SK-N-SH treated with all-trans-retinoic acid at 6 μM for 48 hours (cell line): ENCODE measurements around the gene ANKUB1.
"Not testable (repeated sequence)": the region's sequence is repeated elsewhere in the genome, so short reads cannot be mapped to it uniquely, and the experiment has no call there.

Source experiments
- ATAC-seq: fragments of 200-7000 bp; cut with Tn5 transposase; 3 replicates; pipeline ENCODE4 v1.9.1; 2020; ENCODE audit warnings: mild to moderate bottlenecking, moderate library complexity
- ARNTL ChIP-seq: fragments of 450-650 bp; formaldehyde crosslinking; IDR thresholded peaks from 2 replicates; pipeline ENCODE4 v1.5.0; 2020; ENCODE audit warnings: low read depth, mild to moderate bottlenecking, moderate library complexity, borderline replicate concordance
- BACH2 ChIP-seq: fragments of 250-450 bp; sonication (Bioruptor Pico); IDR thresholded peaks from 2 replicates; pipeline ENCODE4 v1.9.0; 2021; ENCODE audit warnings: mild to moderate bottlenecking, borderline replicate concordance
- CSDC2 ChIP-seq: fragments of 250-450 bp; sonication (Bioruptor Pico); IDR thresholded peaks from 2 replicates; pipeline ENCODE4 v1.5.0; 2020; ENCODE audit warnings: mild to moderate bottlenecking, moderate library complexity
- ESRRG ChIP-seq: fragments of 250-450 bp; sonication (Bioruptor Pico); IDR thresholded peaks from 2 replicates; pipeline ENCODE4 v1.6.1; 2021; ENCODE audit warnings: mild to moderate bottlenecking
- ISL1 ChIP-seq: fragments of 250-450 bp; sonication (Bioruptor Pico); IDR thresholded peaks from 2 replicates; pipeline ENCODE4 v2.1.2; 2022; ENCODE audit warnings: mild to moderate bottlenecking, moderate library complexity
- OSR1 ChIP-seq: fragments of 250-450 bp; sonication (Bioruptor Pico); IDR thresholded peaks from 2 replicates; pipeline ENCODE4 v1.8.0; 2022; ENCODE audit warnings: moderate library complexity, mild to moderate bottlenecking, inconsistent platforms
- PPARA ChIP-seq: fragments of 250-450 bp; sonication (Bioruptor Pico); IDR thresholded peaks from 2 replicates; pipeline ENCODE4 v1.5.0; 2020; ENCODE audit warnings: mild to moderate bottlenecking, borderline replicate concordance
- RARB ChIP-seq: fragments of 250-450 bp; sonication (Bioruptor Pico); IDR thresholded peaks from 2 replicates; pipeline ENCODE4 v1.8.0; 2021; ENCODE audit warnings: mild to moderate bottlenecking, moderate library complexity
- SNAI2 ChIP-seq: fragments of 250-450 bp; sonication (Bioruptor Pico); IDR thresholded peaks from 2 replicates; pipeline ENCODE4 v1.5.0; 2020; ENCODE audit warnings: mild to moderate bottlenecking, moderate library complexity
- TCF4 ChIP-seq: fragments of 250-450 bp; sonication (Bioruptor Pico); IDR thresholded peaks from 2 replicates; pipeline ENCODE4 v1.8.0; 2021; ENCODE audit warnings: mild to moderate bottlenecking, moderate library complexity, borderline replicate concordance
- TOX ChIP-seq: fragments of 250-450 bp; sonication (Bioruptor Pico); IDR thresholded peaks from 2 replicates; pipeline ENCODE4 v1.8.0; 2021; ENCODE audit warnings: mild to moderate bottlenecking, moderate library complexity, borderline replicate concordance
- ZC3H10 ChIP-seq: fragments of 250-450 bp; sonication (Bioruptor Pico); IDR thresholded peaks from 2 replicates; pipeline ENCODE4 v1.5.1; 2021; ENCODE audit warnings: mild to moderate bottlenecking, moderate library complexity
- ZFP3 ChIP-seq: fragments of 250-450 bp; sonication (Bioruptor Pico); IDR thresholded peaks from 2 replicates; pipeline ENCODE4 v1.5.0; 2020; ENCODE audit warnings: mild to moderate bottlenecking, moderate library complexity
- ZNF565 ChIP-seq: fragments of 450-650 bp; formaldehyde crosslinking; conservative IDR thresholded peaks from 2 replicates; pipeline ENCODE4 v1.5.0; 2020; ENCODE audit warnings: low read depth, mild to moderate bottlenecking, moderate library complexity
- ZNF70 ChIP-seq: fragments of 450-650 bp; formaldehyde crosslinking; IDR thresholded peaks from 2 replicates; pipeline ENCODE4 v1.5.0; 2020; ENCODE audit warnings: mild to moderate bottlenecking, moderate library complexity
- ZNF8 ChIP-seq: fragments of 450-650 bp; formaldehyde crosslinking; IDR thresholded peaks from 2 replicates; pipeline ENCODE4 v1.5.0; 2020; ENCODE audit warnings: mild to moderate bottlenecking, moderate library complexity
- TF ChIP-seq, protein P1 (sequence below): fragments of 250-450 bp; sonication (Bioruptor Pico); IDR thresholded peaks from 2 replicates; pipeline ENCODE4 v1.5.0; 2020; ENCODE audit warnings: mild to moderate bottlenecking, moderate library complexity
- TF ChIP-seq, protein P2 (sequence below): fragments of 250-450 bp; sonication (Bioruptor Pico); IDR thresholded peaks from 2 replicates; pipeline ENCODE4 v1.8.0; 2020; ENCODE audit warnings: mild to moderate bottlenecking, moderate library complexity, borderline replicate concordance
- TF ChIP-seq, protein P3 (sequence below): fragments of 250-450 bp; sonication (Bioruptor Pico); IDR thresholded peaks from 2 replicates; pipeline ENCODE4 v1.5.1; 2020; ENCODE audit warnings: low read depth, mild to moderate bottlenecking, moderate library complexity
- TF ChIP-seq, protein P4 (sequence below): fragments of 250-450 bp; sonication (Bioruptor Pico); IDR thresholded peaks from 2 replicates; pipeline ENCODE4 v1.8.0; 2021; ENCODE audit warnings: low read depth, mild to moderate bottlenecking, moderate library complexity, borderline replicate concordance

The ANKUB1 gene, protein sequence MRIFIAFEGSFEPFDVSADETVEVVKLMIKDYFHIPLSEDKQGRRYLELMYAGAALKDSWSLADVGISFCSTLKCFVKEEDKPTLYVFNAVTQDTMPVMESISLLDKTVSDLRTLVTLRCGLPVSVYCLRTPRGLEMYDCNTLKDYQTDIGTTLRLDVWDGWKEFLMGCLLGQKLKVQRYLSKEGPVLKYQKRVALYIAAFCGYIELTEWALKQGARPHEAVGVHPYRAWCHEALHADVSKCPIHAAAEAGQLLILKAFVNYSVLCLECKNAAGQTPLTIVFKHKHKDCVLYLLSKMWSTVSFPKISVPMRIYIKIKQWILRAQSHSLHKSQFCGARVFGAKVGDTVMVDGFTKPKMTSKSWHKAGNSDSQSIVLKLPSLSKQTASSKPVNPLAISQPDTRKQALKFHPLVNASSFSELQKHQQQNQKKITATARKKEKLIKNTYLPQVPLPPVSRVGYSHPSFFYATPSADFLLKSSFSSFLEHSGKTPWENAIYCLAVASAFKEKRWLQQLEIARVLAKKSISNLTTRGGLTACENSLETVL

DNA sequence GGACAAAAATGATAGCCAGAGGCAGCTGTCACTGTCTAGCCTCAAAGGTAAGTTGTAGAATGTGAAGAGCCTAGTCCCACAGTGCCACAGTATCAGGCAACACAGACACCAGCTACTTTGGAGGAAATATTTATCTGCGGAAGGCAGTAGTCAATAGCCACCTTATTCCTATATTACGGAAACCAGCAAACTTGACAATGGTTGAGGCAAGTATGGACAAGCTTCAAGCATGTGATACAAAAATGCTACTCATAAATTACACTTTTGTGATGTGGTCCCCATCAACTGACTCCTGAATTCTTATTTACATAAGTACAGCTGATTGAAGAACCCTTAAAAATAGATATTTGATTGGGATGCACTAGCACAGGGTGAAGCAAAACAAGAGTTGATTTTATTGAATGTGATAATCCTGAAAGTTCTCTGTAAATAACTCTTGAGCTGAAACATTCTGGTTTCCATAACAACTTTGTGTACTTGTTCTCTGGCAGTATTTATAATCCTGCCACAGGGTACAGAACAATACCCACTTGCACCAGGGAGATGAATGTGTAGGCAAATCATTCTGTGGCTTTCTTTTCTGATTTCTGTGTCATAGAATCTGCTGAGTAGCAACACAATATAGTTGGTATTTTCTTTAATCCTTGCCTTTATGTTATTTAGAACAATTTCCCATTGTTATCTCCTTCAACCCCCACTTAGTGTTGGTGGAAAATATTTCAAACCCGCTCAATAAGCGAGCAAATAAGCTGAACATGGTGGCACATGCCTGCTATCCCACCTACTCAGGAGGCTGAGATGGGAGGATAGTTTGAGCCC, at the start of gene ANKUB1:
TSS of gene ANKUB1 (minus strand) at position 103 of the 819 bp plus-strand sequence. CDS start 188 bp downstream, outside the sequence.
- ATAC-seq, result no peak

DNA sequence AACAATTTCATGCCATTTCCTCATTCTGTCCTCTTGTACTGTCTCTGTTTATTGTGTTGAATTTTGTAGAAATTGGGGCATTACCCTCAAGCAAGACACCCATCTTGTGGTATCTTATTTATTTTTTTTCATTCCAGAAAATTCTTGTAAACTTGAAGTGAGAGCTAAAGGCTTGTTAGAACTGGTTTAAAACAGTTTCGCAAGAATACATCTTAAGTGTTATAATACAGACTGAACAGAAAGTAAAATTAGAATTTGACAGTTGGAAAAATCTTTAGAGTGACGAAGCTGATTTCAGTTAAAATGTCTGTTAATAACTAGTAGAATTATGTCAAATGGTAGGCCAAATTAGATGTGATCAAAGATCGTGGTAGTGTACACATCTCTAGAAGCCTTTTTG, 47.5 kb upstream of the ANKUB1 start:
- TF ChIP-seq, protein P1, sequence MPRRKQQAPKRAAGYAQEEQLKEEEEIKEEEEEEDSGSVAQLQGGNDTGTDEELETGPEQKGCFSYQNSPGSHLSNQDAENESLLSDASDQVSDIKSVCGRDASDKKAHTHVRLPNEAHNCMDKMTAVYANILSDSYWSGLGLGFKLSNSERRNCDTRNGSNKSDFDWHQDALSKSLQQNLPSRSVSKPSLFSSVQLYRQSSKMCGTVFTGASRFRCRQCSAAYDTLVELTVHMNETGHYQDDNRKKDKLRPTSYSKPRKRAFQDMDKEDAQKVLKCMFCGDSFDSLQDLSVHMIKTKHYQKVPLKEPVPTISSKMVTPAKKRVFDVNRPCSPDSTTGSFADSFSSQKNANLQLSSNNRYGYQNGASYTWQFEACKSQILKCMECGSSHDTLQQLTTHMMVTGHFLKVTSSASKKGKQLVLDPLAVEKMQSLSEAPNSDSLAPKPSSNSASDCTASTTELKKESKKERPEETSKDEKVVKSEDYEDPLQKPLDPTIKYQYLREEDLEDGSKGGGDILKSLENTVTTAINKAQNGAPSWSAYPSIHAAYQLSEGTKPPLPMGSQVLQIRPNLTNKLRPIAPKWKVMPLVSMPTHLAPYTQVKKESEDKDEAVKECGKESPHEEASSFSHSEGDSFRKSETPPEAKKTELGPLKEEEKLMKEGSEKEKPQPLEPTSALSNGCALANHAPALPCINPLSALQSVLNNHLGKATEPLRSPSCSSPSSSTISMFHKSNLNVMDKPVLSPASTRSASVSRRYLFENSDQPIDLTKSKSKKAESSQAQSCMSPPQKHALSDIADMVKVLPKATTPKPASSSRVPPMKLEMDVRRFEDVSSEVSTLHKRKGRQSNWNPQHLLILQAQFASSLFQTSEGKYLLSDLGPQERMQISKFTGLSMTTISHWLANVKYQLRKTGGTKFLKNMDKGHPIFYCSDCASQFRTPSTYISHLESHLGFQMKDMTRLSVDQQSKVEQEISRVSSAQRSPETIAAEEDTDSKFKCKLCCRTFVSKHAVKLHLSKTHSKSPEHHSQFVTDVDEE (CRISPR knock-in tag), result no peak
- TF ChIP-seq CSDC2 (CRISPR knock-in tag) (no peak), ESRRG (no peak), ZNF70 (CRISPR knock-in tag) (no peak), ZC3H10 (no peak), ARNTL (CRISPR knock-in tag) (no peak), PPARA (CRISPR knock-in tag) (no peak), ZNF8 (CRISPR knock-in tag) (no peak), TCF4 (no peak)
- TF ChIP-seq, protein P2, sequence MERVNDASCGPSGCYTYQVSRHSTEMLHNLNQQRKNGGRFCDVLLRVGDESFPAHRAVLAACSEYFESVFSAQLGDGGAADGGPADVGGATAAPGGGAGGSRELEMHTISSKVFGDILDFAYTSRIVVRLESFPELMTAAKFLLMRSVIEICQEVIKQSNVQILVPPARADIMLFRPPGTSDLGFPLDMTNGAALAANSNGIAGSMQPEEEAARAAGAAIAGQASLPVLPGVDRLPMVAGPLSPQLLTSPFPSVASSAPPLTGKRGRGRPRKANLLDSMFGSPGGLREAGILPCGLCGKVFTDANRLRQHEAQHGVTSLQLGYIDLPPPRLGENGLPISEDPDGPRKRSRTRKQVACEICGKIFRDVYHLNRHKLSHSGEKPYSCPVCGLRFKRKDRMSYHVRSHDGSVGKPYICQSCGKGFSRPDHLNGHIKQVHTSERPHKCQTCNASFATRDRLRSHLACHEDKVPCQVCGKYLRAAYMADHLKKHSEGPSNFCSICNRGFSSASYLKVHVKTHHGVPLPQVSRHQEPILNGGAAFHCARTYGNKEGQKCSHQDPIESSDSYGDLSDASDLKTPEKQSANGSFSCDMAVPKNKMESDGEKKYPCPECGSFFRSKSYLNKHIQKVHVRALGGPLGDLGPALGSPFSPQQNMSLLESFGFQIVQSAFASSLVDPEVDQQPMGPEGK, result no peak
- TF ChIP-seq, protein P3, sequence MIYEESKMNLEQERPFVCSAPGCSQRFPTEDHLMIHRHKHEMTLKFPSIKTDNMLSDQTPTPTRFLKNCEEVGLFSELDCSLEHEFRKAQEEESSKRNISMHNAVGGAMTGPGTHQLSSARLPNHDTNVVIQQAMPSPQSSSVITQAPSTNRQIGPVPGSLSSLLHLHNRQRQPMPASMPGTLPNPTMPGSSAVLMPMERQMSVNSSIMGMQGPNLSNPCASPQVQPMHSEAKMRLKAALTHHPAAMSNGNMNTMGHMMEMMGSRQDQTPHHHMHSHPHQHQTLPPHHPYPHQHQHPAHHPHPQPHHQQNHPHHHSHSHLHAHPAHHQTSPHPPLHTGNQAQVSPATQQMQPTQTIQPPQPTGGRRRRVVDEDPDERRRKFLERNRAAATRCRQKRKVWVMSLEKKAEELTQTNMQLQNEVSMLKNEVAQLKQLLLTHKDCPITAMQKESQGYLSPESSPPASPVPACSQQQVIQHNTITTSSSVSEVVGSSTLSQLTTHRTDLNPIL (CRISPR knock-in tag), result no peak
- no peak for ATAC-seq

More for the DNA sequence above, at the start of gene ANKUB1:
- TF ChIP-seq CSDC2 (CRISPR knock-in tag) (no peak), ARNTL (CRISPR knock-in tag) (no peak), ZNF565 (no peak), ZNF70 (CRISPR knock-in tag) (no peak), ESRRG (no peak), RARB (CRISPR knock-in tag) (no peak), ZFP3 (no peak), ISL1 (CRISPR knock-in tag) (no peak), TOX (CRISPR knock-in tag) (no peak), OSR1 (CRISPR knock-in tag) (no peak), ZC3H10 (no peak), BACH2 (no peak), PPARA (CRISPR knock-in tag) (no peak), ZNF8 (CRISPR knock-in tag) (no peak), SNAI2 (CRISPR knock-in tag) (no peak)
- TF ChIP-seq, protein P3 (CRISPR knock-in tag), result no peak
- TF ChIP-seq, protein P1 (CRISPR knock-in tag), result no peak
- TF ChIP-seq, protein P4, sequence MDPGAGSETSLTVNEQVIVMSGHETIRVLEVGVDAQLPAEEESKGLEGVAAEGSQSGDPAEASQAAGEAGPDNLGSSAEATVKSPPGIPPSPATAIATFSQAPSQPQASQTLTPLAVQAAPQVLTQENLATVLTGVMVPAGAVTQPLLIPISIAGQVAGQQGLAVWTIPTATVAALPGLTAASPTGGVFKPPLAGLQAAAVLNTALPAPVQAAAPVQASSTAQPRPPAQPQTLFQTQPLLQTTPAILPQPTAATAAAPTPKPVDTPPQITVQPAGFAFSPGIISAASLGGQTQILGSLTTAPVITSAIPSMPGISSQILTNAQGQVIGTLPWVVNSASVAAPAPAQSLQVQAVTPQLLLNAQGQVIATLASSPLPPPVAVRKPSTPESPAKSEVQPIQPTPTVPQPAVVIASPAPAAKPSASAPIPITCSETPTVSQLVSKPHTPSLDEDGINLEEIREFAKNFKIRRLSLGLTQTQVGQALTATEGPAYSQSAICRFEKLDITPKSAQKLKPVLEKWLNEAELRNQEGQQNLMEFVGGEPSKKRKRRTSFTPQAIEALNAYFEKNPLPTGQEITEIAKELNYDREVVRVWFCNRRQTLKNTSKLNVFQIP (CRISPR knock-in tag), result no peak

DNA sequence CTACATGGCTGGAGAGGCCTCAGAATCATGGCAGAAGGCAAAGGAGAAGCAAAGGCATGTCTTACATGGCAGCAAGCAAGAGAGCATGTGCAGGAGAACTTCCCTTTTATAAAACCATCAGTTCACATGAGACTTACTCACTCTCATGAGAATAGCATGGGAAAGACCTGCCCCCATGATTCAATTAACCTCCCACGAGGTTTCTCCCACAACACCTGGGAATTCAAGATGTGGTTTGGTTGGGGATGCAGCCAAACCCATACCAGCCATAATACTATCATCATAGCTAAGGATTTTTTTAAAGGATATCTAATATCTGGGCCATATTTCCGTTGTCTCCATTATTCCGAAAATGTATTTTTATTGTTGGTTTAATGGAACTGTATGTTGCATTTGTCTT, 47.1 kb upstream of the ANKUB1 start:
- not testable (repeated sequence) for ATAC-seq

DNA sequence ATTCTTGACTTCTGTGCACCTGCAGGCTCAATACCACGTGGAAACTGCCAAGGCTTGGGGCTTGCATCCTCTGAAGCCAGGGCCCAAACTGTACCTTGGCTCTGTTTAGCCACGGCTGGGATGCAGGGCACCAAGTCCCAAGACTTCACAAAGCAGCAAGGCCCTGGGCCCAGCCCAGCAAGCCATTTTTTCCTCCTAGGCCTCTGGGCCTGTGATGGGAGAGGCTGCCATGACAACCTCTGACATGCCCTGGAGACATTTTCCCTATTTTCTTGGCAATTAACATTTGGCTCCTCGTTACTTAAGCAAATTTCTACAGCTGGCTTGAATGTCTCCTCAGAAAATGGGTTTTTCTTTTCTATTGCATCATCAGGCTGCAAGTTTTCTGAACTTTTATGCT, 46.1 kb upstream of the ANKUB1 start:
- ATAC-seq, result not testable (repeated sequence)
